ENCODE measurements around the gene NPAS3. TPM values are rescaled to one million over a fixed set of nuclear protein-coding genes. Genes with fewer than 3 reads are reported as not detected.

The NPAS3 gene
- total and polyA plus RNA-seq, 2 donors (not counting 3 experiments of a cell fraction or from before 2014, with no cell fraction given) = 0.10 to 0.13 TPM

- no peaks in the 10 kb centered on the region for H3K36me3 ChIP-seq (ENCODE audit: control insufficient read depth in 2 of 2, extremely low read depth in 1 of 2, insufficient read depth in 2 of 2, low read length in 2 of 2)
- no peaks in the 10 kb centered on the region for H3K27me3 ChIP-seq (ENCODE audit: control insufficient read depth in 2 of 2, insufficient read depth in 2 of 2, low read length in 2 of 2)
- H3K9me3 ChIP-seq (replicated peaks; ENCODE audit: control insufficient read depth, insufficient read depth, low read length) = no peaks in the 10 kb centered on the region
- POLR2A ChIA-PET = no interaction called here
- no peak overlapping the region for H3K27ac ChIP-seq (ENCODE audit: insufficient read depth, low read depth, low read length)
- no peak for TF ChIP-seq EZH2 (IDR thresholded peaks at IDR 0.05; ENCODE audit: borderline replicate concordance, low read depth, low read length, severe bottlenecking)
- no peak for TF ChIP-seq GATA2 (IDR thresholded peaks at IDR 0.05; ENCODE audit: insufficient read depth, insufficient read length, low read depth, low read length)
- TF ChIP-seq POLR2AphosphoS5 (IDR thresholded peaks at IDR 0.05; ENCODE audit: insufficient read depth, low read depth, low read length) = no peak
- TF ChIP-seq JUN (IDR thresholded peaks at IDR 0.05; ENCODE audit: borderline replicate concordance, insufficient read depth, insufficient read length, low read depth) = no peak
- no peak for TF ChIP-seq FOS (IDR thresholded peaks at IDR 0.05; ENCODE audit: borderline replicate concordance, insufficient read depth, low read length)
- no peak for TF ChIP-seq POLR2A (IDR thresholded peaks at IDR 0.05; ENCODE audit: low read depth, low read length)
- no peak for TF ChIP-seq CTCF (IDR thresholded peaks at IDR 0.05; ENCODE audit: extremely low read depth in 1 of 2, insufficient read depth in 1 of 2, low read depth in 1 of 2, low read length in 2 of 2)
- no peaks in the 10 kb centered on the region for H3K79me2 ChIP-seq (ENCODE audit: control insufficient read depth, insufficient read depth, low read length)
- H3K4me2 ChIP-seq (ENCODE audit: insufficient read depth, low read length) = no peak overlapping the region
- FAIRE-seq (no peak), DNase-seq (ENCODE audit: low read depth, low spot score) (no peak)
- no peaks in the 10 kb centered on the region for H3K9me1 ChIP-seq (replicated peaks; ENCODE audit: control insufficient read depth, extremely low read depth, insufficient read depth, low read length)
- CTCF ChIA-PET = no interaction called here
- no peaks in the 10 kb centered on the region for H4K20me1 ChIP-seq (replicated peaks; ENCODE audit: control insufficient read depth, extremely low read depth, insufficient read depth, low read length)
- no peak overlapping the region for H3K9ac ChIP-seq (replicated peaks; ENCODE audit: extremely low read depth, insufficient read depth, low read length)
- H3K4me1 ChIP-seq (ENCODE audit: control insufficient read depth, extremely low read depth, insufficient read depth, low read length) = no peaks in the 10 kb centered on the region
- no peak overlapping the region for H2AFZ ChIP-seq (ENCODE audit: low read depth, low read length)
- no peak overlapping the region for H3K4me3 ChIP-seq (replicated peaks in 1 of 3; ENCODE audit: insufficient read depth in 1 of 3, low read depth in 1 of 3, low read length in 3 of 3)
- intact Hi-C loops (cut with micrococcal nuclease) = no loop called here
- no TSS peak for BruUV-seq (replicated peaks)
- dilution Hi-C loops (cut with MboI; ENCODE audit: extremely low pct_ligation_motif_present, low sequenced_read_pairs) = loop anchor here (25.0 kb wide), 2 partner anchors 115 to 315 kb away; no protein-coding TSS in a partner anchor
Measured at GRCh38 chr14:33777681-33778080, 839.0 kb downstream of the NPAS3 start.

Measured in endothelial cell of umbilical vein (primary cell).